HG02610 (cell line): Measurements from ENCODE around the gene GNGT2.

Source experiments
- ATAC-seq: cut with Tn5 transposase; IDR thresholded peaks from one replicate; pipeline ENCODE4 v1.9.1; 2021; ENCODE audit warnings: mild to moderate bottlenecking, moderate library complexity; ENCODE audit not compliant: unreplicated experiment

The GNGT2 gene

DNA sequence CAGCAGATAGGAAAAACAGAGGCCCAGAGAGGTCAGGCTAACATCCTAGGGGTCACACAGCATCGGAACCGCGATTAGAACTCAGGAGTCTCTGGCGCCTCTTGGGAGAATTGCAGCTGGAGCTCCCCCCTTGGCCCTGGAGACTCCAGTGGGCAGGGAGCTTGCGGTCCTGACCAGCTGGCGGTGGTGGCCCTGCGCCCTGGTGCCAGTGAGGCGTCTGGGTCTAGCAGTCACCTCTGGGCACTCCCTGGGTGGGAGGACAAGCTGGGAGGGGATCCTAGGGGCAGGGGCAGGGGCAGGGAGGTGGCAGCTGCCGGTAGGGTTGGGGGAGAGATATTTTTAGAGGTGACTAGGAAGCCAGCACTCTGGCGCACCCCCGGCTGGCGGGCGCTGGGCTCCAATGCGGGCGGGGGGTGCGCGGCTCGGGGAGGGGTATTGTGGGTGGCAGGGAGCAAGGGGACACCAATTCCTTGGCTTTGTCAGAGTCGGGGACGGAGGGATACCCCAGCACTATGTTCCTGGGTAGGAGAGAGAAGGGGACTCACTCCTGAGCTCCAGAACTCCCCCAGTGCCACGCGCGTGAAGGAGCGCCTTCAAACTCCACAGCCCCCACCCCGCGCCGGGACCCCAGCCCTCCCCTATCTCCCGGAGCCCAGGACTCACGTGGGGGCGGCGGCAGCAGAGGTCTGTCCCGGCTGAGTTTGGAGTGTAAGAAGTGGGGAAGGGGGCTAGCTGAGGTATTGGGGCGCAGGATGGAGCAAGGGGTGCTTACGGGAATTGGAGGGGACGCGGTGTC is 19.6 kb upstream of the GNGT2 start:
- no peak for ATAC-seq

DNA sequence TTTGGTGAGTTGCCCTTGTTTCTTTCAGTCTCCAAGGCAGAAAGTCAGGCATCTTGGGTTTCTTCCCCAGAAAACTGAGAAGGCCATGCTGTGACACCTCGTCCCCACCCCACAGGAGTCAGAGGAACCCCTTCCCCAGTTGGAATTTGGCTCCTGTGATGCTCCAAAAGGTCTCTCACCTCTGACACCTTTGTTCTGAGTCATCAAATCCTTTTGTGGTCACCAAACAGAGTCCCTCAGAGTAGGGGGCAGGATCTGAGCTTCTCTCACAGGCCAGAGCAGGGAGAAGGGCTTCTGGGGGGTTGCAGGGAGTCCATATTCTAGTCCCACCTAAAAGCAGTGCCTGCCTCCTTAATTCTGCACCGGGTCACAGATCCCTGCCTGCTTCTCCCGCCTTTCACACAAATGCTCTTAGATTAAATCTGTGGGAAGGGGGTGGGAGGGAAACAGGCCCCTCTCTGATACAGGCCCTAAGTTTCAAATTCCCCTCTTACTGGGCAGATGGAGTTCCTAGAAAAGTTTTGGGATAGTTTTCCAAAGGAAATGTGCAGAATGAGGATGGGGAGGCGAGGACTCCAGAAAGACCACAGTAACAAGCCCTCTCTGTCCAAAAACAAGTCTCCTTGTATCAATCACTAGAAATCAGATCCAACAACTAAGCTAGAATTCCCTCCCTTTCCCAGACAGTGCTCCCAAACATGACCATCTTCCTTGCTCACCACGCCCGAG is 18.9 kb upstream of the GNGT2 start:
- ATAC-seq, result no peak

GRCh38 chr17:49227436-49228261 is 17.3 kb upstream of the GNGT2 start:
- ATAC-seq, result peak; percentile 29

DNA sequence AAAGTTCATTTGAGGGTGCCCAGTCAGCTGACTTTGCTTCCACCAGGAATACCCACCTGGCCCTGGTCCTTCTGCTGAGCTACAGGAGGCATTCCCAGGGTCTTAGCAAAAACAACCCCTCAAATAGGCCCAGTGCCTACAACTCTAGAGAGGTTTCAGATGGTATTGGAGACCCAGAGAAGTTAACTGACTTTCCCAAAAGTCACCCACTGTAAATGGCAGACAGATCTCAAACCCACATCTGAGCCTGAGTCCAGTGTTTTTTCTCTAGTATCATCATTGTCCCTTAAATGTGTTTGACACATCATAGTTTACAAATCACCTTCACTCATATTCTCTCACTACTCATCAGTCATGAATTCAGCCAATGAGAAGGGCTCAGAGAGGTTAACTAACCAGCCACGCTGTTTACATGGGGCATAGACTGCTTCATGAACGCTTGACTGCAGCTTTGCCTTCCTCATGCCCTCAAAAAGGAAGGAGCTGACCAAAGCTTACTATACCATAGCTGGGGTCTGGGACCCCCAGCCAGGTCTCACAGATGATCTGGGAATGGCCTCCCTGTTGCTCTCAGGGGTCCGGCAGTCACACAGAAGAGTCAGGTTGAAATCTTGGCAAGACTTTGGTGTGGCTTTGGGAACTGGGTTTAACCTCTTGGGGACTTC is 16.5 kb upstream of the GNGT2 start:
- ATAC-seq, result no peak

GRCh38 chr17:49225554-49226236 is 15.3 kb upstream of the GNGT2 start:
- ATAC-seq, result no peak

- no peak for ATAC-seq
Observed at GRCh38 chr17:49224997-49225337, 14.6 kb upstream of the GNGT2 start.

- no peak for ATAC-seq
Observed at GRCh38 chr17:49224198-49224996, 14.0 kb upstream of the GNGT2 start.

- no peak for ATAC-seq
Observed at GRCh38 chr17:49223517-49224197, 13.3 kb upstream of the GNGT2 start.

GRCh38 chr17:49223168-49223516 is 12.8 kb upstream of the GNGT2 start:
- ATAC-seq, result no peak

- ATAC-seq, result no peak
Observed at GRCh38 chr17:49219987-49220386, 9.6 kb upstream of the GNGT2 start.

GRCh38 chr17:49218941-49219913 is 8.9 kb upstream of the GNGT2 start:
- peak; percentile 46 for ATAC-seq

GRCh38 chr17:49217651-49218413 is 7.5 kb upstream of the GNGT2 start:
- ATAC-seq, result no peak

DNA sequence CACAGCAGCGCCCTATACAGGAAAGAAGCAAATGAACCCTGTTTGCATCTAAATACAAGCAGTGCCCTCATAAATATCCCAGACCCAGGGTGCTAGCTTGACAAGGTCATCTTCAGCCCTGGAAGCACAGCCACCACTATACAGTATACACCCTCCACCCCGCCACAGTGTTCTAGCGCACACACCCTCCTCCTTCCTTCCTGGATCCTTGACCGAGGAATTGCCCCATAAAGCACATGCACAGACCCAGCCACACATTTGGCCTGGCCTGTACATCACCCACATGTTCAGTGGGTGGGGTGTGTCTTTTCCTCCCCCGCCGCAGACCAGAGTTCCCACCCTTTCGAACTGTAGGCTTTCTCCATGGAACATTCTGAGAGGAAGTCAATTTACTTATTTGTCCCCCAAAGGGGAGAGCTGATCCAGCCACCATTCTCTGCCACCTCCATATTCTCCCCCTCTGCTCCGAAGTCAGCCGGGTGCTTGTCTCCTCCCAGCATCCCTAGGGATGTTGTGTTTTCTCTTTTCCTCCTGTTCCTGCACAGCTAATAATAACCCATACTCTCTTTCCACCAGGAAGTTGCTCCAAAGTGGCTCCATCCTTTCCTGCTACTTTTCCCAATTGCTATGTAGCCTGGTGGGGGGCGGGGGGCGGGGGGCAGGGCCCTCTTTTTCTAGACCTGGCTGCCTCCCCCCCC is 6.7 kb upstream of the GNGT2 start:
- ATAC-seq, result no peak

GRCh38 chr17:49216482-49216881 is 6.1 kb upstream of the GNGT2 start:
- no peak for ATAC-seq

GRCh38 chr17:49214676-49215360 is 4.4 kb upstream of the GNGT2 start:
- ATAC-seq, result no peak

DNA sequence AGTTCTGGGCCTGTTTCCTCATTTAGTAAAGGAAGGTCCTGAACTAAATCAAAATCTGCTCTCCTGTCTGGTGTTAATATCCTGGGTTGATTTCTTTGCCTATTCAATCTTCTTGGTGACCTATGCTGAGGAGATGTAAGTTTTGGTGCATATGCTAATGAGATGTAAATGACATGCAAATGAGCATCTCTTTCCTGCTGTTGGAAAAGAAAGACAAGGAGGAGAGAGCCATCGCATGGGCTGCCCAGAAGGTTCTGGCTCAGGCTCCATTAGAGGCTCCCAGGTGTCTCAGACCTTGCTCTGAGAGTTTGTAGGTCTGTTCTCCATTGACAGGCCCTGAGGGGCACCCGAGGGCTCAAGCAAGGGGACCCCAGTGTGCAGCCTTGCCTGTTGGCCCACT is 3.5 kb upstream of the GNGT2 start:
- ATAC-seq, result no peak
